ENCODE data around the gene RTL1.
A peak's percentile ranks its signal among the peaks of the same experiment; 100 is the strongest.

RTL1 gene

DNA sequence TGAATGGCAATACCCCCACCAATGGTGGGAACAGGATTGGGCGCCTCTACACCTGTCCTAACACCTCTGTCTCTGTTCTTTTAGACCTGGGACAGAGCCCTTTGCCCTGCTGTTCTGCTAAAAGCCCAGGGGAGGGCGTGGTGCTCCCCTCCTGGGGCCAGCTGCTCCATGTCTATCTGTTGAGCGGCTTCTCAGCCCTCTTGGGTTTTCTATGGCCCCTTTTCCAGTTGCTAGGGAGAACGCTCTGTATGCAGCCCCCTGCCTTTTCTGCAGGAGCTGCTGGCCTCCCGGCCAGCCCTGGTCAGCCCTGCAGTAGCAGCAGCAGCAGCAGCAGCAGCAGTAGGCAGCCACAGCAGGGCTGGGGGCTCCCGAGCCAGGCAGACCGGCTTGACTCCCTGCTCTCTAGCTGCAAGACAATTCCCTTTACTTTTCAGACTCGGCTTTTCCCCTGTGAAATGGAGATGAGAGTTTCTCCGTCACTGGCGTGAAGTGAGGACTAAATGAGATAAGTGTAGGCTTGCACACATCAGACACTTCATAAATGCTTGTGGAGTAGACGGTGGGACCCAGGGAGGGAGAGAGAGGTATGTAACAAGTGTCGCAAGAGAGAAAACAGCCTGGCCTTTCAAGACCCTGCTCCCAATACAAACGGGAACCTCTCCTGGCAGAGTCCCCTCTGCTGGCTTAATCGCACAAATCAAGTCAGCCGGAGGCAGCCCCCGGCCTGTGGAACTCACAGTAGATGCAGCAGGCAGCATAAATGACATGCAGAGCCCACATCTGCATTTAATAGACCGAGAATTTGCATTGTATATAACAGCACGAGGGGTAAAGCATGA is 1.0 kb downstream of the RTL1 start:
- Mint-ChIP-seq H3K36me3 (peaks cover 5% of the 10 kb centered on the region in 2 donors), H3K27ac (no peak overlapping the region), H3K4me1 (peaks cover 0 to 5% of the 10 kb centered on the region in 2 donors), H3K4me3 (no peak overlapping the region), H3K9me3 (peaks cover 7 to 8% of the 10 kb centered on the region in 2 donors), H3K27me3 (peaks cover 69 to 78% of the 10 kb centered on the region in 2 donors)
- DNase-seq = no peak
- ATAC-seq (replicated peaks) = no peak

- Mint-ChIP-seq H3K4me1 (peaks cover 0 to 5% of the 10 kb centered on the region in 2 donors), H3K4me3 (no peak overlapping the region), H3K9me3 (peaks cover 7 to 8% of the 10 kb centered on the region in 2 donors), H3K36me3 (peaks cover 5% of the 10 kb centered on the region in 2 donors), H3K27me3 (peaks cover 69 to 73% of the 10 kb centered on the region in 2 donors), H3K27ac (no peak overlapping the region)
- no peak for ATAC-seq (replicated peaks)
- DNase-seq = no peak
Observed at GRCh38 chr14:100901391-100902183, 1.9 kb downstream of the RTL1 start.

DNA sequence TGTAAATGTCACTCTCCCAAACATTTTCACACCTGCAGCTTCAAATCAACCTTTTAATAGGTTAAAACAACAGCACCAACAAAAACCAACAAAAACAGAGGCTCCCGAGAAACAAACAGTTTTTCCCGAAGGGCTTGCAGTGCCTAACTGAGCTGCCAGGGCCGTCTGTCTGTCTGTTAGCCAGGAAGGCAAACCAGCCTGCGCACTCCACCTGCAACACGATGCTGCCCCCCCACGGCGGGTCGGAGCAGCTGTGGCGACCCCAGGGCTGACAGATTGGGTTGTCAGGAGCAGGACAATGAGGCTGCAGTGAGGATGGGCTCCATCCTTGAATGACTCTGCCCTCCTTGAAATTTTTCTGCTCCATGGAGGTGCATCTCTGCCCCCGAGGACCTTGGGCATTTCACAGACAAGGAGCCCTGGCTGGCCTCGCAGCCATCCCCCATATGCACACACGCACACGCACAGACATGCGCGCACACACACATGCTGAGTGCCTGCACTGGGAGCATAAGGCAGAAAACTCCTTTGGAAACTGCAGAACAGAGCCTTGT is 2.6 kb downstream of the RTL1 start:
- no peak for DNase-seq
- no peak for ATAC-seq (replicated peaks)
- Mint-ChIP-seq H3K27me3 (peaks cover 73 to 74% of the 10 kb centered on the region in 2 donors), H3K4me1 (peaks cover 0 to 5% of the 10 kb centered on the region in 2 donors), H3K4me3 (no peak overlapping the region), H3K9me3 (peaks cover 7 to 8% of the 10 kb centered on the region in 2 donors), H3K36me3 (peaks cover 5% of the 10 kb centered on the region in 2 donors), H3K27ac (no peak overlapping the region)

GRCh38 chr14:100899884-100900771 is 3.4 kb downstream of the RTL1 start:
- peak in 1 of 2 donors; percentile 25 for ATAC-seq (replicated peaks)
- no peak for DNase-seq
- H3K27ac Mint-ChIP-seq = no peak overlapping the region
- peaks cover 70% of the 10 kb centered on the region in 2 donors for H3K27me3 Mint-ChIP-seq
- peaks cover 7 to 8% of the 10 kb centered on the region in 2 donors for H3K9me3 Mint-ChIP-seq
- H3K4me3 Mint-ChIP-seq = no peak overlapping the region
- H3K4me1 Mint-ChIP-seq = peaks cover 0 to 5% of the 10 kb centered on the region in 2 donors
- peaks cover 5% of the 10 kb centered on the region in 2 donors for H3K36me3 Mint-ChIP-seq

GRCh38 chr14:100898935-100899883 is 4.3 kb downstream of the RTL1 start:
- Mint-ChIP-seq H3K4me1 (peaks cover 0 to 5% of the 10 kb centered on the region in 2 donors), H3K9me3 (peaks cover 7 to 8% of the 10 kb centered on the region in 2 donors), H3K36me3 (peaks cover 5% of the 10 kb centered on the region in 2 donors), H3K27me3 (peaks cover 65 to 70% of the 10 kb centered on the region in 2 donors), H3K27ac (no peak overlapping the region), H3K4me3 (no peak overlapping the region)
- DNase-seq (no peak), ATAC-seq (replicated peaks) (no peak)

DNA sequence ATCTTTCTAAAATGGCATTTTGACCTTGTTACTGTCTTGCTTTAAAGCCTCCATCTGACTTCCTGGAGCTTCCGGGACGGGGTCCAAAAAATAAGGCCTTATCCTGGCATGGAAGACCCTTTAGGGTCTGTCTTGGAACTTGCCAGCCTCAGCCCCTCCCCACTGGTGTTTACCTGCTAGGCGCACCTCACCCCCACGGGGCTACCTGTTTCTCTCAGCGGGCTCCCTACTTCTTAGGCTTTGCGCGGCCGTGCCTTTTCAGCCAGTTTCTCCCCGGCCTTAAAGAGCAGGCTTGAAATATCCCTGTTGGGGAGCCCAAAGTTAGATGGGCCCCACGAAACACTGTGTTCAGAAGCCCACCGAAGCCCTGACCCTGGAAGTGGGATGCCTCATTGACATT is 5.1 kb downstream of the RTL1 start:
- Mint-ChIP-seq H3K27me3 (peaks cover 59 to 62% of the 10 kb centered on the region in 2 donors), H3K36me3 (peaks cover 5% of the 10 kb centered on the region in 2 donors), H3K9me3 (peaks cover 7 to 8% of the 10 kb centered on the region in 2 donors), H3K27ac (no peak overlapping the region), H3K4me1 (peaks cover 0 to 5% of the 10 kb centered on the region in 2 donors), H3K4me3 (no peak overlapping the region)
- DNase-seq (no peak), ATAC-seq (replicated peaks) (no peak)

DNA sequence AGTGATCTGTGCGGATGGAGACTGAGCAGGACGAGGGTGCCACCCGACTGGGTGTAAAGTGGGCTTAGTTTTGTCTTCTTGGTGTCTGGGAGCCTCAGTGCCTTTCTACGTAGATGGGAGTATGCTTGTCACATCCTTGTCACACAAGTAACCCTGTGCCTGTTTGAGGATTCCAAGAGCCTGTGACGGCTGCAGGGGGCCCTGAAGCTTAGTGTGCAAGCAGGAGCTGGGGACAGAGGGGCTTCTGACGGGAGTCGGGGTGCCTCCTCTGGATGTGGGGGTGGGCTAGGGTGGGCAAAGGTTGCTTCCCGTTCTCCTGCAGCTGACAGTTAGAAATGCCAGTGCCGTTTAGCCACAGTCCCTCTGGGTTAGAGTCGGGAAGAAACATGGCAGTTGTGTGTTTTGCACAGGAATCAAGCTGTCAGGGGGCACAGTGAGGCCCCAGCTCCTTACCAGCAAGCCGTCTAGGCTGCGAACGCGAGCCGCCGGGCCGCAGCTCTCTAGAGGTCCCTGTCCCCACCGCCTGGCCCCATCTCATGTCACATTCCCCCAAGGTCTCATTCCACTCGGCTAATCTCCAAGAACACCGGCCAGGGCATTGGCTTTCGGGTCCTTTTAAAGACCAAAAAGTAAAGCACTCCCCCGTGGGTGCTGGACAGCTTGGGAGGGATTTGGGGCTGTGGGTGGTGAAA is 7.0 kb downstream of the RTL1 start:
- Mint-ChIP-seq H3K36me3 (no peaks in the 10 kb centered on the region), H3K27ac (no peak overlapping the region), H3K9me3 (no peaks in the 10 kb centered on the region), H3K4me3 (no peak overlapping the region), H3K27me3 (peaks cover 40 to 50% of the 10 kb centered on the region in 2 donors), H3K4me1 (peaks cover 0 to 5% of the 10 kb centered on the region in 2 donors)
- DNase-seq = no peak
- ATAC-seq (replicated peaks) = no peak

DNA sequence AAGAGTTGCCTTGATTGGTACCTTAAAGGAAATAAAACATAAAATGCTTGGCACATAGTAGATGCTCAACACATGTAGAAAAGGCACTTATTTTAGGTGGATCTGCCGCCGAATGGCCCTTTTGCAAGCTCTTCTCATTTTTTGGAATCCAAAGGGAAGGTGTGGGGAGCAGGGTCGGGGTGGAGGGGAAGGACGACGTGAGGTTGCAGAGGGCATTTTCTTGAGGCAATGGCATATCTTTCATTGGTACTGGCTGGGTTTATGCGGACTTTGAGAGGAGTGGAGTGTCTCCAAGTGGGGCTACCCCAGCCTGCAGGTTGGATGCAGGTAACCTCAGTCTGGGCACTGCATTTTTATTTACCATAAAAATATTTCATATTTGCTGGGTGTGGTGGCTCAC is 8.1 kb downstream of the RTL1 start:
- no peaks in the 10 kb centered on the region for H3K36me3 Mint-ChIP-seq
- no peak overlapping the region for H3K4me3 Mint-ChIP-seq
- peaks cover 0 to under 1% of the 10 kb centered on the region in 2 donors for H3K4me1 Mint-ChIP-seq
- ATAC-seq (replicated peaks) (no peak), DNase-seq (no peak)
- no peaks in the 10 kb centered on the region for H3K9me3 Mint-ChIP-seq
- H3K27me3 Mint-ChIP-seq = peaks cover 32 to 42% of the 10 kb centered on the region in 2 donors
- H3K27ac Mint-ChIP-seq = no peak overlapping the region

DNA sequence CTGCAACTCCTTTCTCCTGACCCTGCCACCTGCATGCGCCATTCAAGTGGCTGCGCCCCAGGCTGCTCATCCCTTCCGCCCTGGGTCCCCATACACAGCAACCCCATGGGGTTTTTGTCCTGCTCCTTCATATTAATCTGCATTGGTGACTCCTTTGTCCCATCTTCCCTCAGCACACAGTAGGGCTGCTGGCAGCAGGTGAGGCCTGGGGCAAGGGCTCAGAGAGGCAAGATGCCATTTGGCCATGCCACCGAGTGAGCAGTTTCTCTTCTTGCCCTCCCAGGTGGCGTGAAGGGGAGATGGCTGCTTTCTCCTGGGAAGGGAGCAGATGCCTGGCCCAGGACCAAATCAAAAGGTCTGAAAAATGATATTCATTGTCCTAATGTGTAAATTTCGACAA is 9.1 kb downstream of the RTL1 start:
- H3K4me3 Mint-ChIP-seq = no peak overlapping the region
- H3K27ac Mint-ChIP-seq = no peak overlapping the region
- no peaks in the 10 kb centered on the region for H3K36me3 Mint-ChIP-seq
- H3K27me3 Mint-ChIP-seq = peaks cover 26 to 34% of the 10 kb centered on the region in 2 donors
- no peaks in the 10 kb centered on the region for H3K9me3 Mint-ChIP-seq
- ATAC-seq (replicated peaks) (no peak), DNase-seq (no peak)
- H3K4me1 Mint-ChIP-seq = no peaks in the 10 kb centered on the region

DNA sequence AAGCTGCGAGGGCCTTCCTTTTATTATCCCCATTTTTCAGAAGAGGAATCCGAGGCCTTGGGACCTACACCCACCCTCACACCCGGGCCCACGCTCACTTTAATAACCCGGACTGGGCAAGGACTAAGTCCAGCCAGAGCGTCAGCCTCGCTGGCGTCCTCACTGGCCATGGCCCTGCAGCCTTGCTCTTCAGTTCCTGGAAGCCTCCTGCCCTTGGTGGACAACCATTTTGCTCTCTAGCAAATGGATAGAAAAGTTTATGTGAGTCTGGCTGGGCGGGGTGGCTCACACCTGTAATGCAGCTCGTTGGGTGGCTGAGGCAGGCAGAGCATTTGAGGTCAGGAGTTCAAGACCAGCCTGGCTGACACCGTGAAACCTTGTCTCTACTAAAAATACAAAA is 9.8 kb downstream of the RTL1 start:
- Mint-ChIP-seq H3K27me3 (peaks cover 26 to 34% of the 10 kb centered on the region in 2 donors), H3K36me3 (no peaks in the 10 kb centered on the region), H3K27ac (no peak overlapping the region), H3K4me1 (no peaks in the 10 kb centered on the region), H3K9me3 (no peaks in the 10 kb centered on the region), H3K4me3 (no peak overlapping the region)
- ATAC-seq (replicated peaks) = no peak
- DNase-seq = no peak

DNA sequence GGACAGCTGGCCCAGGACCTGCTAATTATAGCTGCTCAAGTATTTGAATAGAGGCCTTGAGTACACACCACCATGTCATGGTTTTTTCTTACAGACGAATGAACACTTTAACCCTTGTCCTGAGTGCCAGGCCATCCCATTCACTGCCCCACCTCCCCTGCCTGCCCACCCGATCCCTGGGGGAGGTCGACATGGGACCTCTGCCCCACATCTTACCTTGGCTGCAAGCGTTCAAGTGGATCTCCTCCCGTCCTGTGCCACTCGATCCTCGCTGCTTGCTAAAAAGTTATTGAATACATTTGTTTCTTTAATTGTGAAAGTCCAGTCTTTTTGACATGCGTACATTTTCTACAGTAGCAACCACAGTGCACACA is 10.3 kb downstream of the RTL1 start:
- no peaks in the 10 kb centered on the region for H3K36me3 Mint-ChIP-seq
- H3K4me3 Mint-ChIP-seq = no peak overlapping the region
- H3K9me3 Mint-ChIP-seq = no peaks in the 10 kb centered on the region
- H3K27me3 Mint-ChIP-seq = peaks cover 22 to 30% of the 10 kb centered on the region in 2 donors
- ATAC-seq (replicated peaks) (no peak), DNase-seq (no peak)
- H3K4me1 Mint-ChIP-seq = no peaks in the 10 kb centered on the region
- no peak overlapping the region for H3K27ac Mint-ChIP-seq

GRCh38 chr14:100892496-100893227 is 10.9 kb downstream of the RTL1 start:
- DNase-seq = no peak
- no peaks in the 10 kb centered on the region for H3K9me3 Mint-ChIP-seq
- H3K4me3 Mint-ChIP-seq = no peak overlapping the region
- H3K27ac Mint-ChIP-seq = no peak overlapping the region
- no peaks in the 10 kb centered on the region for H3K36me3 Mint-ChIP-seq
- H3K4me1 Mint-ChIP-seq = no peaks in the 10 kb centered on the region
- peaks cover 26 to 35% of the 10 kb centered on the region in 2 donors for H3K27me3 Mint-ChIP-seq
- no peak for ATAC-seq (replicated peaks)
